ENCODE data around the gene BMP10. TPM values are rescaled to one million over a fixed set of nuclear protein-coding genes. Genes with fewer than 3 reads are reported as not detected.

BMP10 gene
- total and polyA plus RNA-seq, 2 of the 8 experiments (the other 6 are each of a cell fraction or from before 2014, with no cell fraction given): not detected

DNA sequence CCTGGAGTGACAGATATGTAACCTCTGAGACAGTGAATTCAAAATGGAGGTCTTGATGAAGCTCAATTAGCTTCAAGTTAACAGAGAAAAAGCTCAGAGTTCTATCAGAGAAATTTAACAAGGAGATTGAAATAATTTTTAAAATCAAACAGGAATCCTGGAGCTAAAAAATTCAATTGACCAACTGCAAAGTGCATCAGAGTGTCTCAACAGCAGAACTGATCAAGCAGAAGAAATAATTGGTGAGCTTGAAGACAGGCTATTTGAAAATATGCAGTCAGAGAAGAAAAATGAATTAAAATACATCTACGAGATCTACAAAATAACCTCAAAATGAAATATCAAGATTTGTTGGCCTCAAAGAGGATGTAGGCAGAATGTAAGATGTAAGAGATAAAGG lies 30.4 kb upstream of the BMP10 start (continued):
- TF ChIP-seq, protein P1, sequence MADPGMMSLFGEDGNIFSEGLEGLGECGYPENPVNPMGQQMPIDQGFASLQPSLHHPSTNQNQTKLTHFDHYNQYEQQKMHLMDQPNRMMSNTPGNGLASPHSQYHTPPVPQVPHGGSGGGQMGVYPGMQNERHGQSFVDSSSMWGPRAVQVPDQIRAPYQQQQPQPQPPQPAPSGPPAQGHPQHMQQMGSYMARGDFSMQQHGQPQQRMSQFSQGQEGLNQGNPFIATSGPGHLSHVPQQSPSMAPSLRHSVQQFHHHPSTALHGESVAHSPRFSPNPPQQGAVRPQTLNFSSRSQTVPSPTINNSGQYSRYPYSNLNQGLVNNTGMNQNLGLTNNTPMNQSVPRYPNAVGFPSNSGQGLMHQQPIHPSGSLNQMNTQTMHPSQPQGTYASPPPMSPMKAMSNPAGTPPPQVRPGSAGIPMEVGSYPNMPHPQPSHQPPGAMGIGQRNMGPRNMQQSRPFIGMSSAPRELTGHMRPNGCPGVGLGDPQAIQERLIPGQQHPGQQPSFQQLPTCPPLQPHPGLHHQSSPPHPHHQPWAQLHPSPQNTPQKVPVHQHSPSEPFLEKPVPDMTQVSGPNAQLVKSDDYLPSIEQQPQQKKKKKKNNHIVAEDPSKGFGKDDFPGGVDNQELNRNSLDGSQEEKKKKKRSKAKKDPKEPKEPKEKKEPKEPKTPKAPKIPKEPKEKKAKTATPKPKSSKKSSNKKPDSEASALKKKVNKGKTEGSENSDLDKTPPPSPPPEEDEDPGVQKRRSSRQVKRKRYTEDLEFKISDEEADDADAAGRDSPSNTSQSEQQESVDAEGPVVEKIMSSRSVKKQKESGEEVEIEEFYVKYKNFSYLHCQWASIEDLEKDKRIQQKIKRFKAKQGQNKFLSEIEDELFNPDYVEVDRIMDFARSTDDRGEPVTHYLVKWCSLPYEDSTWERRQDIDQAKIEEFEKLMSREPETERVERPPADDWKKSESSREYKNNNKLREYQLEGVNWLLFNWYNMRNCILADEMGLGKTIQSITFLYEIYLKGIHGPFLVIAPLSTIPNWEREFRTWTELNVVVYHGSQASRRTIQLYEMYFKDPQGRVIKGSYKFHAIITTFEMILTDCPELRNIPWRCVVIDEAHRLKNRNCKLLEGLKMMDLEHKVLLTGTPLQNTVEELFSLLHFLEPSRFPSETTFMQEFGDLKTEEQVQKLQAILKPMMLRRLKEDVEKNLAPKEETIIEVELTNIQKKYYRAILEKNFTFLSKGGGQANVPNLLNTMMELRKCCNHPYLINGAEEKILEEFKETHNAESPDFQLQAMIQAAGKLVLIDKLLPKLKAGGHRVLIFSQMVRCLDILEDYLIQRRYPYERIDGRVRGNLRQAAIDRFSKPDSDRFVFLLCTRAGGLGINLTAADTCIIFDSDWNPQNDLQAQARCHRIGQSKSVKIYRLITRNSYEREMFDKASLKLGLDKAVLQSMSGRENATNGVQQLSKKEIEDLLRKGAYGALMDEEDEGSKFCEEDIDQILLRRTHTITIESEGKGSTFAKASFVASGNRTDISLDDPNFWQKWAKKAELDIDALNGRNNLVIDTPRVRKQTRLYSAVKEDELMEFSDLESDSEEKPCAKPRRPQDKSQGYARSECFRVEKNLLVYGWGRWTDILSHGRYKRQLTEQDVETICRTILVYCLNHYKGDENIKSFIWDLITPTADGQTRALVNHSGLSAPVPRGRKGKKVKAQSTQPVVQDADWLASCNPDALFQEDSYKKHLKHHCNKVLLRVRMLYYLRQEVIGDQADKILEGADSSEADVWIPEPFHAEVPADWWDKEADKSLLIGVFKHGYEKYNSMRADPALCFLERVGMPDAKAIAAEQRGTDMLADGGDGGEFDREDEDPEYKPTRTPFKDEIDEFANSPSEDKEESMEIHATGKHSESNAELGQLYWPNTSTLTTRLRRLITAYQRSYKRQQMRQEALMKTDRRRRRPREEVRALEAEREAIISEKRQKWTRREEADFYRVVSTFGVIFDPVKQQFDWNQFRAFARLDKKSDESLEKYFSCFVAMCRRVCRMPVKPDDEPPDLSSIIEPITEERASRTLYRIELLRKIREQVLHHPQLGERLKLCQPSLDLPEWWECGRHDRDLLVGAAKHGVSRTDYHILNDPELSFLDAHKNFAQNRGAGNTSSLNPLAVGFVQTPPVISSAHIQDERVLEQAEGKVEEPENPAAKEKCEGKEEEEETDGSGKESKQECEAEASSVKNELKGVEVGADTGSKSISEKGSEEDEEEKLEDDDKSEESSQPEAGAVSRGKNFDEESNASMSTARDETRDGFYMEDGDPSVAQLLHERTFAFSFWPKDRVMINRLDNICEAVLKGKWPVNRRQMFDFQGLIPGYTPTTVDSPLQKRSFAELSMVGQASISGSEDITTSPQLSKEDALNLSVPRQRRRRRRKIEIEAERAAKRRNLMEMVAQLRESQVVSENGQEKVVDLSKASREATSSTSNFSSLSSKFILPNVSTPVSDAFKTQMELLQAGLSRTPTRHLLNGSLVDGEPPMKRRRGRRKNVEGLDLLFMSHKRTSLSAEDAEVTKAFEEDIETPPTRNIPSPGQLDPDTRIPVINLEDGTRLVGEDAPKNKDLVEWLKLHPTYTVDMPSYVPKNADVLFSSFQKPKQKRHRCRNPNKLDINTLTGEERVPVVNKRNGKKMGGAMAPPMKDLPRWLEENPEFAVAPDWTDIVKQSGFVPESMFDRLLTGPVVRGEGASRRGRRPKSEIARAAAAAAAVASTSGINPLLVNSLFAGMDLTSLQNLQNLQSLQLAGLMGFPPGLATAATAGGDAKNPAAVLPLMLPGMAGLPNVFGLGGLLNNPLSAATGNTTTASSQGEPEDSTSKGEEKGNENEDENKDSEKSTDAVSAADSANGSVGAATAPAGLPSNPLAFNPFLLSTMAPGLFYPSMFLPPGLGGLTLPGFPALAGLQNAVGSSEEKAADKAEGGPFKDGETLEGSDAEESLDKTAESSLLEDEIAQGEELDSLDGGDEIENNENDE (IDR thresholded peaks at IDR 0.05; ENCODE audit: insufficient replicate concordance, low read length): no peak
- no peak for TF ChIP-seq POLR2A (IDR thresholded peaks at IDR 0.05; ENCODE audit: control extremely low read depth in 1 of 2, low read depth in 2 of 2, low read length in 2 of 2)
- no peak for TF ChIP-seq SP1 (IDR thresholded peaks at IDR 0.05; ENCODE audit: low read depth, low read length)
- TF ChIP-seq, protein P2, sequence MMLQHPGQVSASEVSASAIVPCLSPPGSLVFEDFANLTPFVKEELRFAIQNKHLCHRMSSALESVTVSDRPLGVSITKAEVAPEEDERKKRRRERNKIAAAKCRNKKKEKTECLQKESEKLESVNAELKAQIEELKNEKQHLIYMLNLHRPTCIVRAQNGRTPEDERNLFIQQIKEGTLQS (IDR thresholded peaks at IDR 0.05; ENCODE audit: insufficient read depth, low read depth, low read length): no peak
- TF ChIP-seq KDM4A (IDR thresholded peaks at IDR 0.05; ENCODE audit: low read depth, low read length, severe bottlenecking): no peak
